DND-41 (cell line): Measurements from ENCODE around the gene RGL4.

Experiments used
- CTCF ChIP-seq: IDR thresholded peaks from 2 replicates; pipeline ENCODE4 v1.5.1; 2012; ENCODE audit warnings: borderline replicate concordance, low read length, moderate library complexity, mild to moderate bottlenecking; ENCODE audit not compliant: poor library complexity, severe bottlenecking; ENCODE audit errors: extremely low read depth
- EZH2 ChIP-seq: IDR thresholded peaks from 3 replicates; pipeline ENCODE4 v1.6.1; 2012; ENCODE audit warnings: borderline replicate concordance, low read depth, mild to moderate bottlenecking, moderate library complexity, low read length, inconsistent platforms; ENCODE audit not compliant: severe bottlenecking

DNA sequence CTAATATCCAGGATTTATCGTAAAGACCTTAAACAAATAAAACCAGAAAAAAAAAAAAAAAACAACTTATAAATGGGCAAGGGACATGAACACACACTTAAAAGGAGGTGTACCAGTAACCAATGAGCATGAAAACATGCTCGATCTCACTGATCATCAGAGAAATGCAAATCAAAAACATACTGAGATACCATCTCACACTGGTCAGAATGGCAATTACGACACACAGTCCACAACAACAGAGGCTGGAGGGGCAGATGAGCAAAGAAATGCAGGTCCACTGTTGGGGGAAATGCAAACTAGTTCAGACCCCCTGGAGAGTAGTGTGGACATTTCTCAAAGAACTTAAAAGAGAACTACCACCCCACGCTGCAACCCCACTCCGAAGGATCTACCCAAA, 13.2 kb downstream of the RGL4 start:
- TF ChIP-seq CTCF (no peak), EZH2 (no peak)
